SK-N-SH treated with all-trans-retinoic acid at 6 μM for 48 hours (cell line): ENCODE results near the gene CPA1.

Experiments used
- ATAC-seq: fragments of 200-7000 bp; cut with Tn5 transposase; 3 replicates; pipeline ENCODE4 v1.9.1; 2020; ENCODE audit warnings: mild to moderate bottlenecking, moderate library complexity
- ARNTL ChIP-seq: fragments of 450-650 bp; formaldehyde crosslinking; IDR thresholded peaks from 2 replicates; pipeline ENCODE4 v1.5.0; 2020; ENCODE audit warnings: low read depth, mild to moderate bottlenecking, moderate library complexity, borderline replicate concordance
- BACH2 ChIP-seq: fragments of 250-450 bp; sonication (Bioruptor Pico); IDR thresholded peaks from 2 replicates; pipeline ENCODE4 v1.9.0; 2021; ENCODE audit warnings: mild to moderate bottlenecking, borderline replicate concordance
- CREB5 ChIP-seq: fragments of 250-450 bp; sonication (Bioruptor Pico); IDR thresholded peaks from 2 replicates; pipeline ENCODE4 v1.5.1; 2020; ENCODE audit warnings: low read depth, mild to moderate bottlenecking, moderate library complexity
- CSDC2 ChIP-seq: fragments of 250-450 bp; sonication (Bioruptor Pico); IDR thresholded peaks from 2 replicates; pipeline ENCODE4 v1.5.0; 2020; ENCODE audit warnings: mild to moderate bottlenecking, moderate library complexity
- CSRNP3 ChIP-seq: fragments of 250-450 bp; sonication (Bioruptor Pico); IDR thresholded peaks from 2 replicates; pipeline ENCODE4 v1.5.1; 2021; ENCODE audit warnings: mild to moderate bottlenecking, moderate library complexity
- ESRRG ChIP-seq: fragments of 250-450 bp; sonication (Bioruptor Pico); IDR thresholded peaks from 2 replicates; pipeline ENCODE4 v1.6.1; 2021; ENCODE audit warnings: mild to moderate bottlenecking
- GLIS3 ChIP-seq: fragments of 250-450 bp; sonication (Bioruptor Pico); IDR thresholded peaks from 2 replicates; pipeline ENCODE4 v1.5.0; 2020; ENCODE audit warnings: mild to moderate bottlenecking, moderate library complexity
- ISL1 ChIP-seq: fragments of 250-450 bp; sonication (Bioruptor Pico); IDR thresholded peaks from 2 replicates; pipeline ENCODE4 v2.1.2; 2022; ENCODE audit warnings: mild to moderate bottlenecking, moderate library complexity
- OSR1 ChIP-seq: fragments of 250-450 bp; sonication (Bioruptor Pico); IDR thresholded peaks from 2 replicates; pipeline ENCODE4 v1.8.0; 2022; ENCODE audit warnings: moderate library complexity, mild to moderate bottlenecking, inconsistent platforms
- PATZ1 ChIP-seq: fragments of 250-450 bp; sonication (Bioruptor Pico); IDR thresholded peaks from 2 replicates; pipeline ENCODE4 v1.8.0; 2020; ENCODE audit warnings: mild to moderate bottlenecking, moderate library complexity, borderline replicate concordance
- POU6F1 ChIP-seq: fragments of 250-450 bp; sonication (Bioruptor Pico); IDR thresholded peaks from 2 replicates; pipeline ENCODE4 v1.8.0; 2021; ENCODE audit warnings: low read depth, mild to moderate bottlenecking, moderate library complexity, borderline replicate concordance
- PPARA ChIP-seq: fragments of 250-450 bp; sonication (Bioruptor Pico); IDR thresholded peaks from 2 replicates; pipeline ENCODE4 v1.5.0; 2020; ENCODE audit warnings: mild to moderate bottlenecking, borderline replicate concordance
- RARB ChIP-seq: fragments of 250-450 bp; sonication (Bioruptor Pico); IDR thresholded peaks from 2 replicates; pipeline ENCODE4 v1.8.0; 2021; ENCODE audit warnings: mild to moderate bottlenecking, moderate library complexity
- SNAI2 ChIP-seq: fragments of 250-450 bp; sonication (Bioruptor Pico); IDR thresholded peaks from 2 replicates; pipeline ENCODE4 v1.5.0; 2020; ENCODE audit warnings: mild to moderate bottlenecking, moderate library complexity
- TCF4 ChIP-seq: fragments of 250-450 bp; sonication (Bioruptor Pico); IDR thresholded peaks from 2 replicates; pipeline ENCODE4 v1.8.0; 2021; ENCODE audit warnings: mild to moderate bottlenecking, moderate library complexity, borderline replicate concordance
- TOX ChIP-seq: fragments of 250-450 bp; sonication (Bioruptor Pico); IDR thresholded peaks from 2 replicates; pipeline ENCODE4 v1.8.0; 2021; ENCODE audit warnings: mild to moderate bottlenecking, moderate library complexity, borderline replicate concordance
- TSHZ2 ChIP-seq: fragments of 250-450 bp; sonication (Bioruptor Pico); IDR thresholded peaks from 2 replicates; pipeline ENCODE4 v1.5.0; 2020; ENCODE audit warnings: mild to moderate bottlenecking, moderate library complexity
- ZC3H10 ChIP-seq: fragments of 250-450 bp; sonication (Bioruptor Pico); IDR thresholded peaks from 2 replicates; pipeline ENCODE4 v1.5.1; 2021; ENCODE audit warnings: mild to moderate bottlenecking, moderate library complexity
- ZFP3 ChIP-seq: fragments of 250-450 bp; sonication (Bioruptor Pico); IDR thresholded peaks from 2 replicates; pipeline ENCODE4 v1.5.0; 2020; ENCODE audit warnings: mild to moderate bottlenecking, moderate library complexity
- ZFP30 ChIP-seq: fragments of 450-650 bp; formaldehyde crosslinking; IDR thresholded peaks from 2 replicates; pipeline ENCODE4 v1.5.0; 2022; ENCODE audit warnings: mild to moderate bottlenecking, moderate library complexity
- ZNF565 ChIP-seq: fragments of 450-650 bp; formaldehyde crosslinking; conservative IDR thresholded peaks from 2 replicates; pipeline ENCODE4 v1.5.0; 2020; ENCODE audit warnings: low read depth, mild to moderate bottlenecking, moderate library complexity
- ZNF70 ChIP-seq: fragments of 450-650 bp; formaldehyde crosslinking; IDR thresholded peaks from 2 replicates; pipeline ENCODE4 v1.5.0; 2020; ENCODE audit warnings: mild to moderate bottlenecking, moderate library complexity
- ZNF8 ChIP-seq: fragments of 450-650 bp; formaldehyde crosslinking; IDR thresholded peaks from 2 replicates; pipeline ENCODE4 v1.5.0; 2020; ENCODE audit warnings: mild to moderate bottlenecking, moderate library complexity

CPA1 gene

GRCh38 chr7:130365088-130365487, 15.2 kb upstream of the CPA1 start:
- no peak for TF ChIP-seq CREB5 (CRISPR knock-in tag)
- TF ChIP-seq ZNF70 (CRISPR knock-in tag), result no peak
- TF ChIP-seq TSHZ2, result no peak
- no peak for TF ChIP-seq ESRRG (CRISPR knock-in tag)
- TF ChIP-seq SNAI2 (CRISPR knock-in tag), result no peak
- TF ChIP-seq OSR1, result no peak
- TF ChIP-seq PATZ1 (CRISPR knock-in tag), result no peak
- no peak for TF ChIP-seq ZC3H10
- no peak for TF ChIP-seq GLIS3
- no peak for TF ChIP-seq ARNTL (CRISPR knock-in tag)
- TF ChIP-seq ZNF565 (CRISPR knock-in tag), result no peak
- TF ChIP-seq BACH2, result no peak
- no peak for TF ChIP-seq RARB (CRISPR knock-in tag)
- TF ChIP-seq ZNF8 (CRISPR knock-in tag), result no peak
- TF ChIP-seq, all 23 proteins: peak for 0
- ATAC-seq, result no peak

- TF ChIP-seq SNAI2 (CRISPR knock-in tag), result peak; percentile 94
- TF ChIP-seq ISL1 (CRISPR knock-in tag), result peak; percentile 34
- no peak for TF ChIP-seq TCF4 (CRISPR knock-in tag)
- TF ChIP-seq ZFP3 (CRISPR knock-in tag), result 0 out of 2 replicates have a peak, but pooled peaks have one; percentile 31
- no peak for TF ChIP-seq PPARA (CRISPR knock-in tag)
- peak; percentile 64; the same call in 1 of the 2 replicates for TF ChIP-seq PATZ1 (CRISPR knock-in tag)
- peak; percentile 94 for TF ChIP-seq CSDC2 (CRISPR knock-in tag)
- peak; percentile 36 for ATAC-seq
Observed at GRCh38 chr7:130365511-130366441, 14.5 kb upstream of the CPA1 start.

GRCh38 chr7:130366564-130366963, 13.7 kb upstream of the CPA1 start:
- TF ChIP-seq CSRNP3 (CRISPR knock-in tag) (no peak), CSDC2 (CRISPR knock-in tag) (no peak), TOX (CRISPR knock-in tag) (no peak), ZNF70 (CRISPR knock-in tag) (no peak), ESRRG (CRISPR knock-in tag) (no peak), GLIS3 (no peak), ZFP30 (CRISPR knock-in tag) (no peak), TCF4 (CRISPR knock-in tag) (no peak), POU6F1 (CRISPR knock-in tag) (no peak), BACH2 (no peak), ZC3H10 (no peak), RARB (CRISPR knock-in tag) (no peak), CREB5 (CRISPR knock-in tag) (no peak), SNAI2 (CRISPR knock-in tag) (no peak), OSR1 (no peak), ZNF8 (CRISPR knock-in tag) (no peak)
- no peak for ATAC-seq
